Activated T-helper 17 cell treated with anti-CD3 and anti-CD28 coated beads, Interleukin-2, amount 50 U/mL, for 72 hours (primary cell): ENCODE measurements around the gene UVRAG. TPM values are rescaled to one million over a fixed set of nuclear protein-coding genes. Genes with fewer than 3 reads are reported as not detected.
"Not testable (repeated sequence)": the region's sequence is repeated elsewhere in the genome, so short reads cannot be mapped to it uniquely, and the experiment has no call there.

Source experiments
- ATAC-seq: fragments of 150-1000 bp; cut with Tn5 transposase; replicated peaks from 2 replicates; pipeline ENCODE4 v1.10.0; 2021; ENCODE audit warnings: mild to moderate bottlenecking, moderate library complexity
- H3K27ac Mint-ChIP-seq: one replicate; pipeline ENCODE4 v1.8.0; 2022; ENCODE audit warnings: mixed read lengths
- H3K27me3 Mint-ChIP-seq: one replicate; pipeline ENCODE4 v1.8.0; 2022; ENCODE audit warnings: mixed read lengths
- H3K36me3 Mint-ChIP-seq: one replicate; pipeline ENCODE4 v1.8.0; 2022; ENCODE audit warnings: low read depth, mild to moderate bottlenecking, mixed read lengths
- H3K4me1 Mint-ChIP-seq: one replicate; pipeline ENCODE4 v1.8.0; 2022; ENCODE audit warnings: mixed read lengths
- H3K4me3 Mint-ChIP-seq: one replicate; pipeline ENCODE4 v1.8.0; 2022; ENCODE audit warnings: mild to moderate bottlenecking, mixed read lengths
- H3K9me3 Mint-ChIP-seq: one replicate; pipeline ENCODE4 v1.8.0; 2022; ENCODE audit warnings: mixed read lengths
- total RNA-seq, 2 donors: library from RNA; stranded (reverse); gene quantifications; one replicate each; pipeline ENCODE4 v1.2.3, GENCODE V29; 2022

The UVRAG gene
- total RNA-seq, 2 donors from 2014 or later, result 14.1 to 20.1 TPM

GRCh38 chr11:75966537-75967287 lies 151.7 kb downstream of the UVRAG start:
- Mint-ChIP-seq H3K36me3 (peaks cover 23% of the 10 kb centered on the region), H3K27ac (no peak overlapping the region), H3K4me1 (peaks cover 14% of the 10 kb centered on the region), H3K9me3 (no peaks in the 10 kb centered on the region), H3K4me3 (no peak overlapping the region), H3K27me3 (no peaks in the 10 kb centered on the region)
- peak; percentile 51 for ATAC-seq

- ATAC-seq, result no peak
- no peak overlapping the region for H3K27ac Mint-ChIP-seq
- H3K4me3 Mint-ChIP-seq, result no peak overlapping the region
- peaks cover 28% of the 10 kb centered on the region for H3K36me3 Mint-ChIP-seq
- H3K4me1 Mint-ChIP-seq, result peaks cover 14% of the 10 kb centered on the region
- H3K9me3 Mint-ChIP-seq, result no peaks in the 10 kb centered on the region
- no peaks in the 10 kb centered on the region for H3K27me3 Mint-ChIP-seq
Measured at GRCh38 chr11:75968021-75968625, 153.1 kb downstream of the UVRAG start.

- Mint-ChIP-seq H3K36me3 (peaks cover 15% of the 10 kb centered on the region), H3K27ac (peak overlapping the region; percentile 8), H3K4me3 (no peak overlapping the region), H3K4me1 (peaks cover 14% of the 10 kb centered on the region), H3K9me3 (no peaks in the 10 kb centered on the region), H3K27me3 (no peaks in the 10 kb centered on the region)
- ATAC-seq, result no peak
Measured at GRCh38 chr11:75969626-75970308, 154.8 kb downstream of the UVRAG start.

GRCh38 chr11:75973710-75974109 lies 158.7 kb downstream of the UVRAG start:
- H3K27ac Mint-ChIP-seq, H3K9me3 Mint-ChIP-seq, H3K4me3 Mint-ChIP-seq, H3K27me3 Mint-ChIP-seq, ATAC-seq: not testable (repeated sequence)
- Mint-ChIP-seq H3K4me1 (peaks cover 19% of the 10 kb centered on the region), H3K36me3 (peaks cover 15% of the 10 kb centered on the region)

- Mint-ChIP-seq H3K36me3 (peaks cover 17% of the 10 kb centered on the region), H3K4me1 (peaks cover 12% of the 10 kb centered on the region)
- H3K27me3 Mint-ChIP-seq, H3K4me3 Mint-ChIP-seq, ATAC-seq, H3K9me3 Mint-ChIP-seq, H3K27ac Mint-ChIP-seq: not testable (repeated sequence)
Measured at GRCh38 chr11:75979075-75979474, 164.1 kb downstream of the UVRAG start.

GRCh38 chr11:75979479-75980027 lies 164.5 kb downstream of the UVRAG start:
- not testable (repeated sequence) for H3K4me3 Mint-ChIP-seq, H3K27me3 Mint-ChIP-seq, H3K27ac Mint-ChIP-seq, ATAC-seq, H3K9me3 Mint-ChIP-seq
- peaks cover 22% of the 10 kb centered on the region for H3K36me3 Mint-ChIP-seq
- peaks cover 12% of the 10 kb centered on the region for H3K4me1 Mint-ChIP-seq

- H3K9me3 Mint-ChIP-seq, result no peaks in the 10 kb centered on the region
- no peak for ATAC-seq
- no peaks in the 10 kb centered on the region for H3K27me3 Mint-ChIP-seq
- H3K27ac Mint-ChIP-seq, result no peak overlapping the region
- peaks cover 12% of the 10 kb centered on the region for H3K4me1 Mint-ChIP-seq
- H3K36me3 Mint-ChIP-seq, result peaks cover 25% of the 10 kb centered on the region
- H3K4me3 Mint-ChIP-seq, result no peak overlapping the region
Measured at GRCh38 chr11:75980031-75980430, 165.0 kb downstream of the UVRAG start.

GRCh38 chr11:75981546-75981945 lies 166.5 kb downstream of the UVRAG start:
- Mint-ChIP-seq H3K36me3 (peaks cover 25% of the 10 kb centered on the region), H3K4me3 (no peak overlapping the region), H3K9me3 (no peaks in the 10 kb centered on the region), H3K27ac (peak overlapping the region; percentile 23), H3K4me1 (peaks cover 12% of the 10 kb centered on the region), H3K27me3 (no peaks in the 10 kb centered on the region)
- no peak for ATAC-seq

GRCh38 chr11:75982309-75982708 lies 167.3 kb downstream of the UVRAG start:
- no peak for ATAC-seq
- no peak overlapping the region for H3K4me3 Mint-ChIP-seq
- peak overlapping the region; percentile 23 for H3K27ac Mint-ChIP-seq
- peaks cover 25% of the 10 kb centered on the region for H3K36me3 Mint-ChIP-seq
- no peaks in the 10 kb centered on the region for H3K9me3 Mint-ChIP-seq
- H3K27me3 Mint-ChIP-seq, result no peaks in the 10 kb centered on the region
- peaks cover 7% of the 10 kb centered on the region for H3K4me1 Mint-ChIP-seq

GRCh38 chr11:75986966-75987365 lies 172.0 kb downstream of the UVRAG start:
- Mint-ChIP-seq H3K27me3 (no peaks in the 10 kb centered on the region), H3K4me3 (no peak overlapping the region), H3K9me3 (no peaks in the 10 kb centered on the region), H3K4me1 (peaks cover 6% of the 10 kb centered on the region), H3K27ac (no peak overlapping the region), H3K36me3 (peaks cover 31% of the 10 kb centered on the region)
- no peak for ATAC-seq

GRCh38 chr11:75993126-75993525 lies 178.1 kb downstream of the UVRAG start:
- Mint-ChIP-seq H3K27me3 (no peaks in the 10 kb centered on the region), H3K4me1 (peaks cover 4% of the 10 kb centered on the region)

GRCh38 chr11:75994616-75995015 lies 179.6 kb downstream of the UVRAG start:
- Mint-ChIP-seq H3K4me3 (no peak overlapping the region), H3K27me3 (no peaks in the 10 kb centered on the region), H3K4me1 (peaks cover 2% of the 10 kb centered on the region), H3K27ac (no peak overlapping the region), H3K36me3 (peaks cover 9% of the 10 kb centered on the region), H3K9me3 (no peaks in the 10 kb centered on the region)
- ATAC-seq, result no peak

More at GRCh38 chr11:75993126-75993525, 178.1 kb downstream of the UVRAG start:
- no peak for ATAC-seq
- no peak overlapping the region for H3K27ac Mint-ChIP-seq
- H3K9me3 Mint-ChIP-seq, result no peaks in the 10 kb centered on the region
- H3K4me3 Mint-ChIP-seq, result no peak overlapping the region
- peaks cover 10% of the 10 kb centered on the region for H3K36me3 Mint-ChIP-seq

- no peak for ATAC-seq
- Mint-ChIP-seq H3K4me3 (no peak overlapping the region), H3K27me3 (no peaks in the 10 kb centered on the region), H3K27ac (no peak overlapping the region), H3K36me3 (peaks cover 18% of the 10 kb centered on the region), H3K4me1 (no peaks in the 10 kb centered on the region), H3K9me3 (no peaks in the 10 kb centered on the region)
Measured at GRCh38 chr11:75996523-75997442, 181.8 kb downstream of the UVRAG start.

- H3K36me3 Mint-ChIP-seq, result peaks cover 63% of the 10 kb centered on the region
- no peaks in the 10 kb centered on the region for H3K4me1 Mint-ChIP-seq
- ATAC-seq, result no peak
- peak overlapping the region; percentile 5 for H3K27ac Mint-ChIP-seq
- H3K9me3 Mint-ChIP-seq, result no peaks in the 10 kb centered on the region
- no peaks in the 10 kb centered on the region for H3K27me3 Mint-ChIP-seq
- H3K4me3 Mint-ChIP-seq, result no peak overlapping the region
Measured at GRCh38 chr11:76004400-76004799, 189.4 kb downstream of the UVRAG start.
